Keratinocyte (primary cell): ENCODE data around the gene PLCD4. TPM values are rescaled to one million over a fixed set of nuclear protein-coding genes. Genes with fewer than 3 reads are reported as not detected.

Experiments
- DNase-seq: peaks from one replicate; pipeline ENCODE4 v3.0.0-alpha.2; 2011; ENCODE audit warnings: low read depth, missing footprints, low spot score
- FAIRE-seq: peaks from 2 replicates; lab custom pipeline; 2011; peaks lifted over from hg19 to GRCh38; lab: Jason Lieb, UNC
- H2AFZ ChIP-seq: 2 replicates; pipeline ENCODE4 v1.6.0; 2012; ENCODE audit warnings: low read length, control low read depth, inconsistent platforms; ENCODE audit not compliant: control insufficient read depth
- H3K27ac ChIP-seq: 2 replicates; pipeline ENCODE4 v1.5.1; 2011; ENCODE audit warnings: low read length; ENCODE audit not compliant: control insufficient read depth, insufficient read depth
- H3K27me3 ChIP-seq: 3 replicates; pipeline ENCODE4 v1.6.0; 2011; ENCODE audit warnings: low read length; ENCODE audit not compliant: control insufficient read depth, insufficient read depth; ENCODE audit errors: extremely low read depth
- H3K36me3 ChIP-seq, 2 experiments: 2 replicates in 1 of 2; 3 replicates in 1 of 2; pipeline ENCODE4 v1.5.1; 2011; ENCODE audit warnings: low read length in 2 of 2, mild to moderate bottlenecking in 1 of 2; ENCODE audit not compliant: control insufficient read depth in 2 of 2, insufficient read depth in 2 of 2; ENCODE audit errors: extremely low read depth in 1 of 2
- H3K4me1 ChIP-seq: 3 replicates; pipeline ENCODE4 v1.5.1; 2011; ENCODE audit warnings: low read length; ENCODE audit not compliant: control insufficient read depth, insufficient read depth; ENCODE audit errors: extremely low read depth
- H3K4me2 ChIP-seq: 3 replicates; pipeline ENCODE4 v1.6.0; 2011; ENCODE audit warnings: low read depth, low read length; ENCODE audit not compliant: control insufficient read depth, insufficient read depth; ENCODE audit errors: extremely low read depth
- H3K4me3 ChIP-seq, 3 experiments: fragments of 200-600 bp in 1 of 3; sonication (generic) in 1 of 3; 2 replicates in 2 of 3; 3 replicates in 1 of 3; pipeline ENCODE4 v1.5.1; 2011 to 2016; ENCODE audit warnings: low read length in 3 of 3, mild to moderate bottlenecking in 3 of 3, control low read depth in 2 of 3, inconsistent platforms in 1 of 3, low read depth in 1 of 3, mixed read lengths in 1 of 3, mixed run types in 1 of 3, moderate library complexity in 1 of 3; ENCODE audit not compliant: control insufficient read depth in 2 of 3, insufficient read depth in 2 of 3; ENCODE audit errors: extremely low read depth in 1 of 3
- H3K79me2 ChIP-seq: 2 replicates; pipeline ENCODE4 v1.6.0; 2012; ENCODE audit warnings: low read length; ENCODE audit not compliant: control insufficient read depth, insufficient read depth
- H3K9ac ChIP-seq: 3 replicates; pipeline ENCODE4 v1.6.0; 2011; ENCODE audit warnings: low read length; ENCODE audit not compliant: control insufficient read depth, insufficient read depth; ENCODE audit errors: extremely low read depth
- H3K9me1 ChIP-seq: 3 replicates; pipeline ENCODE4 v1.6.0; 2011; ENCODE audit warnings: low read length; ENCODE audit not compliant: control insufficient read depth, insufficient read depth; ENCODE audit errors: extremely low read depth
- H3K9me3 ChIP-seq: 2 replicates; pipeline ENCODE4 v1.5.1; 2012; ENCODE audit warnings: low read depth, low read length; ENCODE audit not compliant: control insufficient read depth
- H4K20me1 ChIP-seq: 3 replicates; pipeline ENCODE4 v1.6.0; 2011; ENCODE audit warnings: low read length; ENCODE audit not compliant: control insufficient read depth, insufficient read depth; ENCODE audit errors: extremely low read depth
- CTCF ChIP-seq, 3 experiments: IDR thresholded peaks in 1 of 3; conservative IDR thresholded peaks in 1 of 3; optimal IDR thresholded peaks in 1 of 3; 2 replicates in 2 of 3; 3 replicates in 1 of 3; pipeline versions ENCODE3 to v1.5.1; 2011; ENCODE audit warnings: low read length in 3 of 3, mild to moderate bottlenecking in 3 of 3, moderate library complexity in 2 of 3, control low read depth in 1 of 3, inconsistent platforms in 1 of 3; ENCODE audit not compliant: insufficient read depth in 2 of 3; ENCODE audit errors: extremely low read depth in 1 of 3
- EZH2 ChIP-seq: IDR thresholded peaks from one replicate; pipeline ENCODE4 v1.6.1; 2012; ENCODE audit warnings: inconsistent platforms, mild to moderate bottlenecking, low read length, moderate library complexity
- dilution Hi-C: fragments of 300-500 bp; cut with MboI; formaldehyde crosslinking; loops from one replicate; pipeline ENCODE4 v1.7.0; 2020; ENCODE audit warnings: low sequenced_read_pairs; ENCODE audit not compliant: extremely low pct_ligation_motif_present
- polyA plus RNA-seq, 5 experiments: library from polyadenylated mRNA; depleted of rRNA in 3 of 5; stranded (reverse) in 3 of 5; stranded (forward) in 1 of 5; unstranded in 1 of 5; fragments of >200 nt; gene quantifications; 1 replicate in 1 of 5; 2 replicates in 3 of 5; 3 replicates in 1 of 5; pipeline versions ENCODE4 v1.2.1 to v1.2.3, GENCODE V29; 2011 to 2012; ENCODE audit warnings: missing spikeins in 2 of 5, low read depth in 1 of 5, low replicate concordance in 1 of 5

Gene PLCD4
- polyA plus RNA-seq, 1 donor (not counting 4 experiments of a cell fraction or from before 2014, with no cell fraction given): 15.3 TPM

GRCh38 chr2:218569661-218570500 is 37.8 kb upstream of the PLCD4 start:
- Histone ChIP-seq H2AFZ (peak overlapping the region; percentile 23), H3K4me2 (peak overlapping the region; percentile 100), H4K20me1 (no peaks in the 10 kb centered on the region), H3K36me3 (peaks cover 2 to 7% of the 10 kb centered on the region in 2 experiments), H3K27ac (peak overlapping the region; percentile 96), H3K9ac (peak overlapping the region; percentile 99), H3K79me2 (peaks cover 85% of the 10 kb centered on the region), H3K27me3 (no peaks in the 10 kb centered on the region), H3K9me3 (no peaks in the 10 kb centered on the region), H3K9me1 (no peaks in the 10 kb centered on the region), H3K4me1 (peaks cover 29% of the 10 kb centered on the region), H3K4me3 (peak overlapping the region; percentile 88 to 93 (median 92))
- dilution Hi-C loops: no loop called here
- DNase-seq (no peak), FAIRE-seq (peak; percentile 44)
- TF ChIP-seq CTCF (optimal IDR thresholded peaks at IDR 0.05 in 1 of 3, IDR thresholded peaks at IDR 0.05 in 1 of 3, conservative IDR thresholded peaks at IDR 0.05 in 1 of 3; ENCODE audit: extremely low read depth in 1 of 3, insufficient read depth in 2 of 3, low read length in 3 of 3) (no peak), EZH2 (no peak)

DNA sequence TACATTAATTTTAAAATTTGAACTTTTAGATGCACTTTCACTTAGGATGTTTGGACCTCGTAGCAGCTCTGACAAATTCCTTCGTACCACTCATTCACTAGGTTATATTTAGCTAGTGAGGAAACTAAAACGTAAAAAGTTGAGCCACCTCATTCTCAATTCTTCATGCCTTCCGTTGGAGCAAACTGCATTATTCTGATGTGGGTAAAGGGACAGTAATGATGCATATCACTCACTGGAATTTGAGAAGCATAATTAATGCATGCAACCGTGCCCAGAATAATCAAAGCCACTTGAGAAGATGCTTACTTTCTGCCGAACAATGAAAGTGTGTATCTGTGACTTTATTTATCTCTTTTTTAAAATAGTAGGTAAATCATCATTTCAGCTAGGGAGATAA is 36.8 kb upstream of the PLCD4 start:
- no peak for FAIRE-seq
- Histone ChIP-seq H4K20me1 (no peaks in the 10 kb centered on the region), H2AFZ (no peak overlapping the region), H3K36me3 (peaks cover 2 to 10% of the 10 kb centered on the region in 2 experiments), H3K79me2 (peaks cover 90% of the 10 kb centered on the region), H3K9me1 (no peaks in the 10 kb centered on the region), H3K4me1 (peaks cover 29% of the 10 kb centered on the region), H3K9me3 (no peaks in the 10 kb centered on the region), H3K4me2 (peak overlapping the region; percentile 100), H3K9ac (no peak overlapping the region), H3K4me3 (peak overlapping the region in 1 of 3 experiments; percentile 93), H3K27me3 (no peaks in the 10 kb centered on the region), H3K27ac (no peak overlapping the region)
- TF ChIP-seq EZH2 (no peak), CTCF (optimal IDR thresholded peaks at IDR 0.05 in 1 of 3, IDR thresholded peaks at IDR 0.05 in 1 of 3, conservative IDR thresholded peaks at IDR 0.05 in 1 of 3; ENCODE audit: extremely low read depth in 1 of 3, insufficient read depth in 2 of 3, low read length in 3 of 3) (no peak)
- no peak for DNase-seq
- dilution Hi-C loops: no loop called here
